Breast epithelium (tissue), 4 donors: Measurements from ENCODE around the gene RITA1. TPM values are rescaled to one million over a fixed set of nuclear protein-coding genes. Genes with fewer than 3 reads are reported as not detected.
A peak's percentile ranks its signal among the peaks of the same experiment; 100 is the strongest.

Experiments used
- DNase-seq, 2 donors: peaks; one replicate each; pipeline ENCODE4 v3.0.0-alpha.2; 2019; ENCODE audit warnings: low spot score in 2 of 2
- H3K27ac ChIP-seq, 2 donors: fragments of 200-600 bp; sonication (generic) in 1 of 2; one replicate each; pipeline ENCODE4 v1.5.1; 2016 to 2019; ENCODE audit warnings: mild to moderate bottlenecking in 1 of 2
- H3K27me3 ChIP-seq, 2 donors: fragments of 200-600 bp; sonication (generic) in 1 of 2; one replicate each; pipeline versions ENCODE4 v1.5.1 to v1.6.0; 2017 to 2019; ENCODE audit warnings: control low read depth in 1 of 2, mild to moderate bottlenecking in 1 of 2
- H3K36me3 ChIP-seq: fragments of 200-600 bp; one replicate; pipeline ENCODE4 v1.5.1; 2019
- H3K4me1 ChIP-seq, 2 donors: fragments of 200-600 bp; sonication (generic); one replicate each; pipeline ENCODE4 v1.5.1; 2016 to 2019; ENCODE audit warnings: control low read depth in 1 of 2
- H3K4me3 ChIP-seq, 3 donors: fragments of 200-600 bp; sonication (generic); 1 replicate in 2 of 3; 2 replicates in 1 of 3; pipeline ENCODE4 v1.5.1; 2016 to 2019; ENCODE audit warnings: mild to moderate bottlenecking in 3 of 3, moderate library complexity in 2 of 3
- H3K9me3 ChIP-seq, 2 donors: fragments of 200-600 bp; sonication (generic) in 1 of 2; one replicate each; pipeline ENCODE4 v1.5.1; 2016 to 2019; ENCODE audit warnings: control low read depth in 1 of 2
- CTCF ChIP-seq, 3 donors: fragments of 450-650 bp; IDR thresholded peaks; one replicate each; pipeline ENCODE4 v1.5.1; 2016 to 2017; ENCODE audit warnings: antibody characterized with exemption in 3 of 3, mild to moderate bottlenecking in 3 of 3, moderate library complexity in 3 of 3
- POLR2A ChIP-seq: fragments of 450-650 bp; IDR thresholded peaks from one replicate; pipeline ENCODE4 v1.6.1; 2016; ENCODE audit warnings: antibody characterized with exemption, mild to moderate bottlenecking, moderate library complexity
- POLR2AphosphoS5 ChIP-seq, 3 donors: sonication (generic); formaldehyde crosslinking; IDR thresholded peaks; one replicate each; pipeline ENCODE4 v1.6.1; 2017; ENCODE audit warnings: antibody characterized with exemption in 3 of 3
- intact Hi-C: fragments of 100-400 bp; cut with DNase I; formaldehyde crosslinking; loops from one replicate; pipeline ENCODE4 v1.15.1; 2023; ENCODE audit warnings: low total_unique reads
- total RNA-seq, 3 donors: library from RNA; depleted of rRNA; stranded (reverse); fragments of >200 nt; gene quantifications; one replicate each; pipeline ENCODE4 v1.1.0, GENCODE V29; 2016

The RITA1 gene
- 10 to 100 TPM in 2 of 3 donors, 1 to 10 TPM in 1; 9.4 to 22.4 (median 15.4) TPM for total RNA-seq

GRCh38 chr12:113185180-113186032, at the start of gene RITA1, which contains the start of gene DDX54:
Gene RITA1, plus strand, starts transcription at chr12:113185721. Its CDS starts 1,026 bp downstream, at chr12:113186747.
Gene DDX54, minus strand, starts transcription at chr12:113185478. Its CDS starts 27 bp downstream, at chr12:113185451.
- DNase-seq: peak; percentile 75 to 86
- no peaks in the 10 kb centered on the region for H3K36me3 ChIP-seq
- peaks cover 0 to 21% of the 10 kb centered on the region in 2 donors for H3K4me1 ChIP-seq
- peak within 1 kb of the TSS; percentile 97 to 99 for H3K27ac ChIP-seq
- H3K27me3 ChIP-seq: no peaks in the 10 kb centered on the region
- H3K4me3 ChIP-seq: peak within 1 kb of the TSS; percentile 97 to 99 (median 98)
- intact Hi-C loops: loop anchor here (10.0 kb wide), 1 partner anchor 169 kb away; the partner anchor contains the start of gene PLBD2
- H3K9me3 ChIP-seq: no peaks in the 10 kb centered on the region
- TF ChIP-seq POLR2A (peak; percentile 36), CTCF (IDR thresholded peaks at IDR 0.05) (no peak), POLR2AphosphoS5 (IDR thresholded peaks at IDR 0.05) (peak; percentile 62 to 82 (median 77))

- TF ChIP-seq POLR2AphosphoS5 (IDR thresholded peaks at IDR 0.05) (no peak), CTCF (IDR thresholded peaks at IDR 0.05) (no peak), POLR2A (no peak)
Measured at GRCh38 chr12:113136128-113136989, 49.2 kb upstream of the RITA1 start.

GRCh38 chr12:113136990-113137511, 48.5 kb upstream of the RITA1 start:
- TF ChIP-seq POLR2A: no peak
- no peak for TF ChIP-seq POLR2AphosphoS5 (IDR thresholded peaks at IDR 0.05)
- TF ChIP-seq CTCF (IDR thresholded peaks at IDR 0.05): no peak
- Histone ChIP-seq H3K36me3 (no peaks in the 10 kb centered on the region), H3K27me3 (peaks cover 0 to 12% of the 10 kb centered on the region in 2 donors), H3K27ac (peak overlapping the region in 1 of 2 donors; percentile 46), H3K9me3 (no peaks in the 10 kb centered on the region), H3K4me1 (peaks cover 0 to 5% of the 10 kb centered on the region in 2 donors), H3K4me3 (no peak overlapping the region)
- no peak for DNase-seq
- intact Hi-C loops: no loop called here

More at GRCh38 chr12:113136128-113136989, 49.2 kb upstream of the RITA1 start:
- Histone ChIP-seq H3K27ac (peak overlapping the region; percentile 32 to 46), H3K4me3 (peak overlapping the region in 2 of 3 donors; percentile 51 to 61), H3K9me3 (no peaks in the 10 kb centered on the region), H3K36me3 (no peaks in the 10 kb centered on the region), H3K4me1 (no peaks in the 10 kb centered on the region), H3K27me3 (peaks cover 0 to 12% of the 10 kb centered on the region in 2 donors)
- DNase-seq: no peak
- intact Hi-C loops: no loop called here

GRCh38 chr12:113137861-113138783, 47.4 kb upstream of the RITA1 start:
- intact Hi-C loops: no loop called here
- Histone ChIP-seq H3K4me1 (peaks cover 0 to 6% of the 10 kb centered on the region in 2 donors), H3K9me3 (no peaks in the 10 kb centered on the region), H3K4me3 (no peak overlapping the region), H3K27me3 (peaks cover 0 to 12% of the 10 kb centered on the region in 2 donors), H3K36me3 (no peaks in the 10 kb centered on the region), H3K27ac (peak overlapping the region in 1 of 2 donors; percentile 46)
- DNase-seq: no peak
- TF ChIP-seq CTCF (IDR thresholded peaks at IDR 0.05) (no peak), POLR2AphosphoS5 (IDR thresholded peaks at IDR 0.05) (no peak), POLR2A (no peak)
